Prostate gland (tissue), 2 donors: Measurements from ENCODE around the gene BCAM.

Experiments used
- POLR2A ChIP-seq: fragments of 450-650 bp; IDR thresholded peaks from one replicate; pipeline ENCODE4 v1.6.1; 2016; ENCODE audit warnings: antibody characterized with exemption, mild to moderate bottlenecking
- POLR2AphosphoS5 ChIP-seq: sonication (generic); formaldehyde crosslinking; IDR thresholded peaks from one replicate; pipeline ENCODE4 v1.6.1; 2017; ENCODE audit warnings: antibody characterized with exemption
- TF ChIP-seq, protein P1 (sequence below), 4 experiments: fragments of 200-600 bp in 2 of 4; fragments of 450-650 bp in 2 of 4; sonication (generic) in 2 of 4; IDR thresholded peaks; 1 replicate in 3 of 4; 2 replicates in 1 of 4; pipeline ENCODE4 v1.5.1; 2016 to 2019; ENCODE audit warnings: antibody characterized with exemption in 4 of 4, mild to moderate bottlenecking in 2 of 4, moderate library complexity in 2 of 4

DNA sequence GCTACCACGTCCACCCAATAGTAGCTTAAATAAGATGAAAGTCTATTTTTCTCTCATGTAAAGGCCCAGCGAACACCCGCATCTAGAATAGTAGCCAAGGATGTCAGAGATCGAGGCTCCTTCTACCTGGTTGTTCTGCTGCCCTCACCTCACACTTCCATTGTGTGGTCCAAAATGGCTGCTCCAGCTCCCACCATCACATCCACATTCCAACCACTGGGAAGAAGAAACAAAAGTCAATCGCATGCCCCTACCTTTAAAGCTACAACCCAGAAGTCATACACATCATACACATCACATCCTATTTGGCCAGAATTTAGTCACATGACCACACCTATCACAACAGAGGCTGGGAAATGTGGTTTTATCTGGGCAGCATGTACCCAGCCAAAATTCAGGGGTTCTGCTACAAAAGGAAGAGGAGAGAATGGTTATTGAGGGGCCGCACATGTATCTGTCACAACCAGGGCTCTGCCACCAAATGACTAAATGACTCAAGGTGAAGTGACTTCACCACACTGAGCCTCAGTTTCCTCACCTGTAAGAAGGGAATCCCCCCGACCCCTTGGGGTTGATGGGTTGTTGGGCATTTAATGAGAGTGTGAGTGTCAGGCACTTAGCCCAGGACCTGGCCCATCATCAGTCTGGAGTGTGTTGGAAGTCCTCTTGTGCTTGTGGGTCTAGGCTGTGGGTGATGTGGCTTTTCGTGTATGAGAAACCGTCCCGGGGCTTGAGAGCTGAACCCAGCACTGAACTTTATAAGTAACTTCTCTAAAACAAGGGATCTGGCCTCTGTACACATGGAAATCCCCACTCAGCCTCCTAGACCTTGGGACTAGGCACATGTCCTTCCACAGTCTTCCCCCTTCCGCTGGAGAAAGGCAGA, 41.4 kb upstream of the BCAM start:
- no peak for TF ChIP-seq POLR2A
- TF ChIP-seq, protein P1, sequence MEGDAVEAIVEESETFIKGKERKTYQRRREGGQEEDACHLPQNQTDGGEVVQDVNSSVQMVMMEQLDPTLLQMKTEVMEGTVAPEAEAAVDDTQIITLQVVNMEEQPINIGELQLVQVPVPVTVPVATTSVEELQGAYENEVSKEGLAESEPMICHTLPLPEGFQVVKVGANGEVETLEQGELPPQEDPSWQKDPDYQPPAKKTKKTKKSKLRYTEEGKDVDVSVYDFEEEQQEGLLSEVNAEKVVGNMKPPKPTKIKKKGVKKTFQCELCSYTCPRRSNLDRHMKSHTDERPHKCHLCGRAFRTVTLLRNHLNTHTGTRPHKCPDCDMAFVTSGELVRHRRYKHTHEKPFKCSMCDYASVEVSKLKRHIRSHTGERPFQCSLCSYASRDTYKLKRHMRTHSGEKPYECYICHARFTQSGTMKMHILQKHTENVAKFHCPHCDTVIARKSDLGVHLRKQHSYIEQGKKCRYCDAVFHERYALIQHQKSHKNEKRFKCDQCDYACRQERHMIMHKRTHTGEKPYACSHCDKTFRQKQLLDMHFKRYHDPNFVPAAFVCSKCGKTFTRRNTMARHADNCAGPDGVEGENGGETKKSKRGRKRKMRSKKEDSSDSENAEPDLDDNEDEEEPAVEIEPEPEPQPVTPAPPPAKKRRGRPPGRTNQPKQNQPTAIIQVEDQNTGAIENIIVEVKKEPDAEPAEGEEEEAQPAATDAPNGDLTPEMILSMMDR (IDR thresholded peaks at IDR 0.05) = no peak
- no peak for TF ChIP-seq POLR2AphosphoS5
